Stomach (tissue), 19 donors: ENCODE data around the gene TMEM130. TPM values are rescaled to one million over a fixed set of nuclear protein-coding genes. Genes with fewer than 3 reads are reported as not detected.

ENCODE experiments used
- DNase-seq, 2 donors: peaks; one replicate each; pipeline versions ENCODE4 v3.0.0 to v3.0.0-alpha.2; 2013 to 2019
- H3K27ac ChIP-seq, 5 donors: fragments of 200-600 bp in 4 of 5; sonication (generic) in 4 of 5; one replicate each; pipeline ENCODE4 v1.5.1; 2013 to 2019; ENCODE audit warnings: mild to moderate bottlenecking in 1 of 5, moderate library complexity in 1 of 5
- H3K27me3 ChIP-seq, 3 donors: fragments of 200-600 bp; sonication (generic); one replicate each; pipeline ENCODE4 v1.5.1; 2017 to 2019; ENCODE audit warnings: mixed run types in 1 of 3
- H3K36me3 ChIP-seq, 4 donors: fragments of 200-600 bp; sonication (generic); 1 replicate in 3 of 4; 2 replicates in 1 of 4; pipeline ENCODE4 v1.5.1; 2016 to 2019
- H3K4me1 ChIP-seq, 4 donors: fragments of 200-600 bp; sonication (generic); one replicate each; pipeline ENCODE4 v1.5.1; 2016 to 2019
- H3K4me3 ChIP-seq, 4 donors: fragments of 200-600 bp; sonication (generic) in 3 of 4; one replicate each; pipeline ENCODE4 v1.5.1; 2016 to 2019; ENCODE audit warnings: mild to moderate bottlenecking in 1 of 4
- H3K9me3 ChIP-seq, 4 donors: fragments of 200-600 bp; sonication (generic); one replicate each; pipeline ENCODE4 v1.5.1; 2016 to 2019
- CTCF ChIP-seq, 7 experiments: fragments of 450-650 bp in 4 of 7; fragments of 200-600 bp in 3 of 7; sonication (generic) in 3 of 7; IDR thresholded peaks; one replicate each; pipeline ENCODE4 v1.5.1; 2016 to 2019; ENCODE audit warnings: antibody characterized with exemption in 7 of 7, control low read depth in 2 of 7, mild to moderate bottlenecking in 1 of 7
- EP300 ChIP-seq: sonication (generic); formaldehyde crosslinking; IDR thresholded peaks from one replicate; pipeline ENCODE4 v1.6.1; 2017; ENCODE audit warnings: antibody characterized with exemption
- POLR2A ChIP-seq, 4 donors: fragments of 450-650 bp; IDR thresholded peaks; one replicate each; pipeline ENCODE4 v1.6.1; 2016; ENCODE audit warnings: antibody characterized with exemption in 4 of 4, control low read depth in 2 of 4, mild to moderate bottlenecking in 1 of 4, moderate library complexity in 1 of 4
- POLR2AphosphoS5 ChIP-seq, 3 donors: sonication (generic); formaldehyde crosslinking; IDR thresholded peaks; one replicate each; pipeline ENCODE4 v1.6.1; 2016; ENCODE audit warnings: antibody characterized with exemption in 3 of 3
- WGBS, 5 donors: extraction: QIAGEN DNeasy Blood & Tissue Kit in 3 of 5; methylation state at CpG; one replicate each; pipeline versions ENCODE4 v1.1.5 to v1.1.7; 2013 to 2018; 5-methylcytosine and 5-hydroxymethylcytosine counted together
- intact Hi-C: fragments of 100-400 bp; cut with DNase I; formaldehyde crosslinking; loops from one replicate; pipeline ENCODE4 v1.15.1; 2023; ENCODE audit warnings: low total_unique reads
- long read RNA-seq, 10 donors: transcript quantifications; one replicate each; lab custom pipeline, GENCODE V29; 2026
- polyA plus RNA-seq, 3 donors: library from polyadenylated mRNA; stranded (reverse); fragments of 200-250 nt; gene quantifications; one replicate each; pipeline ENCODE4 v1.2.3, GENCODE V29; 2013
- total RNA-seq, 5 donors: library from RNA; depleted of rRNA; stranded (reverse); fragments of >200 nt; gene quantifications; one replicate each; pipeline versions ENCODE4 v1.1.0 to v1.2.3, GENCODE V29; 2014 to 2016
- donor health status: healthy with polysubstance abuse.
- donor health status: Bipolar disorder and iron deficiency.
- donor health status: healthy.

The TMEM130 gene
- total RNA-seq (1 to 10 TPM in 2 of 5 donors, under 1 TPM in 1, not detected in 2; 0.29 to 4.1 (median 1.8) TPM), polyA plus RNA-seq (under 1 TPM in 2 of 3 donors, not detected in 1; 0.37 to 0.63 TPM)
- long read RNA-seq, donor 1 = 0 reads
- long read RNA-seq, donor 2, partial matches to known transcripts = 0 of 2 reads
- long read RNA-seq, donor 2, other reads (novel, unspliced or antisense) = 0 of 2 reads
- long read RNA-seq, donor 3 = 0 reads
- long read RNA-seq, donor 4, partial matches to known transcripts = 0 of 1 reads
- long read RNA-seq, donor 4, other reads (novel, unspliced or antisense) = 0 of 1 reads
- long read RNA-seq, donor 5, partial matches to known transcripts = 11 of 13 reads
- long read RNA-seq, donor 5, other reads (novel, unspliced or antisense) = 0 of 13 reads
- long read RNA-seq, donor 6, partial matches to known transcripts = 0 of 4 reads
- long read RNA-seq, donor 6, other reads (novel, unspliced or antisense) = 0 of 4 reads
- long read RNA-seq, donor 7, partial matches to known transcripts = 0 of 1 reads
- long read RNA-seq, donor 7, other reads (novel, unspliced or antisense) = 0 of 1 reads
- long read RNA-seq, donor 8, partial matches to known transcripts = 0 of 1 reads
- long read RNA-seq, donor 8, other reads (novel, unspliced or antisense) = 0 of 1 reads
- long read RNA-seq, donor 9, partial matches to known transcripts = 0 of 1 reads
- long read RNA-seq, donor 9, other reads (novel, unspliced or antisense) = 0 of 1 reads
- long read RNA-seq, donor 10 = 0 reads

GRCh38 chr7:98869597-98870120 is at the start of gene TMEM130:
TSS of gene TMEM130 (minus strand) at chr7:98870014. CDS start at chr7:98869861, 153 bp downstream.
- intact Hi-C loops = no loop called here
- TF ChIP-seq POLR2AphosphoS5 (IDR thresholded peaks at IDR 0.05) (no peak), POLR2A (IDR thresholded peaks at IDR 0.05) (no peak), EP300 (no peak), CTCF (IDR thresholded peaks at IDR 0.05) (no peak)
- 0 to 2% (median 1%) methylated on average over 23 to 66 of the region's 69 CpGs for WGBS, 5 donors
- Histone ChIP-seq H3K4me3 (peak within 1 kb of the TSS; percentile 36 to 57 (median 48)), H3K9me3 (no peaks in the 10 kb centered on the region), H3K36me3 (no peaks in the 10 kb centered on the region), H3K27ac (no peak within 1 kb of the TSS), H3K27me3 (peaks cover 14 to 75% (median 30%) of the 10 kb centered on the region in 3 donors), H3K4me1 (peaks cover 13 to 31% (median 21%) of the 10 kb centered on the region in 4 donors)
- DNase-seq = no peak

GRCh38 chr7:98917331-98917730 is 47.5 kb upstream of the TMEM130 start:
- H3K9me3 ChIP-seq = no peaks in the 10 kb centered on the region
- intact Hi-C loops = no loop called here
- TF ChIP-seq CTCF (IDR thresholded peaks at IDR 0.05) = no peak
- no peak for TF ChIP-seq POLR2AphosphoS5 (IDR thresholded peaks at IDR 0.05)
- TF ChIP-seq EP300 = no peak
- no peak for TF ChIP-seq POLR2A (IDR thresholded peaks at IDR 0.05)
- H3K4me3 ChIP-seq = no peak overlapping the region
- 91 to 97% (median 95%) methylated on average over 7 to 12 of the region's 12 CpGs for WGBS, 5 donors
- no peak for DNase-seq
- no peaks in the 10 kb centered on the region for H3K27me3 ChIP-seq
- H3K4me1 ChIP-seq = peaks cover 0 to 5% (median 2%) of the 10 kb centered on the region in 4 donors
- H3K27ac ChIP-seq = no peak overlapping the region
- H3K36me3 ChIP-seq = peaks cover 70 to 100% (median 98%) of the 10 kb centered on the region in 4 donors

- intact Hi-C loops = no loop called here
- no peak for TF ChIP-seq POLR2A (IDR thresholded peaks at IDR 0.05)
- TF ChIP-seq EP300 = no peak
- TF ChIP-seq POLR2AphosphoS5 (IDR thresholded peaks at IDR 0.05) = no peak
- no peak for TF ChIP-seq CTCF (IDR thresholded peaks at IDR 0.05)
- Histone ChIP-seq H3K4me1 (no peaks in the 10 kb centered on the region), H3K4me3 (no peak overlapping the region), H3K27ac (no peak overlapping the region), H3K9me3 (no peaks in the 10 kb centered on the region), H3K36me3 (peaks cover 80 to 100% (median 98%) of the 10 kb centered on the region in 4 donors), H3K27me3 (no peaks in the 10 kb centered on the region)
- DNase-seq = no peak
These were observed 43.8 kb upstream of the TMEM130 start for GRCh38 chr7:98913612-98914011.

- Histone ChIP-seq H3K4me3 (no peak overlapping the region), H3K36me3 (peaks cover 79 to 100% (median 98%) of the 10 kb centered on the region in 4 donors), H3K27ac (no peak overlapping the region), H3K9me3 (no peaks in the 10 kb centered on the region), H3K27me3 (no peaks in the 10 kb centered on the region), H3K4me1 (no peaks in the 10 kb centered on the region)
- DNase-seq = no peak
- intact Hi-C loops = no loop called here
- TF ChIP-seq CTCF (IDR thresholded peaks at IDR 0.05) = no peak
- no peak for TF ChIP-seq POLR2AphosphoS5 (IDR thresholded peaks at IDR 0.05)
- no peak for TF ChIP-seq EP300
- TF ChIP-seq POLR2A (IDR thresholded peaks at IDR 0.05) = no peak
- 88 to 93% (median 89%) methylated on average over 8 of the region's 8 CpGs for WGBS, 5 donors
These were observed 43.2 kb upstream of the TMEM130 start for GRCh38 chr7:98913026-98913425.
